GM23248 (cell line): Measurements from ENCODE around the gene GLT8D2. TPM values are rescaled to one million over a fixed set of nuclear protein-coding genes. Genes with fewer than 3 reads are reported as not detected.
A peak's percentile ranks its signal among the peaks of the same experiment; 100 is the strongest.

Experiments
- DNase-seq: peaks from one replicate; pipeline ENCODE4 v3.0.0-alpha.2; 2015
- H2AFZ ChIP-seq: fragments of 200-600 bp; sonication (generic); 2 replicates; pipeline ENCODE4 v1.6.1; 2016; ENCODE audit warnings: antibody characterized with exemption
- H3F3A ChIP-seq: fragments of 200-600 bp; sonication (generic); 2 replicates; pipeline ENCODE4 v1.6.1; 2016; ENCODE audit warnings: mild to moderate bottlenecking, antibody characterized with exemption, mixed run types; ENCODE audit not compliant: insufficient read depth
- H3K27ac ChIP-seq: fragments of 200-600 bp; sonication (generic); 2 replicates; pipeline ENCODE4 v1.5.1; 2016; ENCODE audit warnings: mild to moderate bottlenecking
- H3K27me3 ChIP-seq: fragments of 200-600 bp; sonication (generic); replicated peaks from 2 replicates; pipeline ENCODE4 v1.6.1; 2016; ENCODE audit warnings: mild to moderate bottlenecking; ENCODE audit not compliant: insufficient read depth
- H3K36me3 ChIP-seq: fragments of 200-600 bp; sonication (generic); 2 replicates; pipeline ENCODE4 v1.6.1; 2016; ENCODE audit warnings: low read depth, mild to moderate bottlenecking
- H3K4me1 ChIP-seq: fragments of 200-600 bp; sonication (generic); 2 replicates; pipeline ENCODE4 v1.6.1; 2016; ENCODE audit warnings: mild to moderate bottlenecking; ENCODE audit not compliant: insufficient read depth
- H3K4me2 ChIP-seq: fragments of 200-600 bp; sonication (generic); one replicate; pipeline ENCODE4 v1.6.1; 2016; ENCODE audit warnings: mild to moderate bottlenecking; ENCODE audit not compliant: unreplicated experiment
- H3K4me3 ChIP-seq: fragments of 200-600 bp; sonication (generic); 2 replicates; pipeline ENCODE4 v1.5.1; 2016; ENCODE audit warnings: mild to moderate bottlenecking
- H3K79me2 ChIP-seq: fragments of 200-600 bp; sonication (generic); 2 replicates; pipeline ENCODE4 v1.6.1; 2016; ENCODE audit warnings: mild to moderate bottlenecking; ENCODE audit not compliant: insufficient read depth
- H3K9ac ChIP-seq: fragments of 200-600 bp; sonication (generic); 2 replicates; pipeline ENCODE4 v1.6.1; 2016; ENCODE audit warnings: mild to moderate bottlenecking
- H3K9me2 ChIP-seq: fragments of 200-600 bp; sonication (generic); 2 replicates; pipeline ENCODE4 v1.6.1; 2016; ENCODE audit warnings: mixed run types, mild to moderate bottlenecking, moderate library complexity; ENCODE audit not compliant: insufficient read depth
- H3K9me3 ChIP-seq: fragments of 200-600 bp; sonication (generic); one replicate; pipeline ENCODE4 v1.6.1; 2017; ENCODE audit warnings: low read depth
- H4K20me1 ChIP-seq: fragments of 200-600 bp; sonication (generic); 2 replicates; pipeline ENCODE4 v1.6.0; 2016; ENCODE audit not compliant: insufficient read depth
- EZH2 ChIP-seq: fragments of 200-600 bp; sonication (generic); IDR thresholded peaks from 2 replicates; pipeline ENCODE4 v1.6.1; 2018; ENCODE audit warnings: antibody characterized with exemption, mild to moderate bottlenecking; ENCODE audit not compliant: insufficient read depth, poor library complexity, severe bottlenecking
- EZH2phosphoT487 ChIP-seq: fragments of 200-600 bp; sonication (generic); IDR thresholded peaks from 2 replicates; pipeline ENCODE4 v1.6.1; 2018; ENCODE audit warnings: antibody characterized with exemption, moderate library complexity, mild to moderate bottlenecking, low read depth; ENCODE audit not compliant: insufficient read depth
- WGBS, 2 experiments: methylation state at CpG; one replicate each; pipeline ENCODE4 v1.1.6; 2015 to 2017; ENCODE audit warnings: low lambda C conversion rate in 2 of 2, low coverage in 1 of 2; ENCODE audit errors: missing lambda C conversion rate in 2 of 2; 5-methylcytosine and 5-hydroxymethylcytosine counted together
- in situ Hi-C: fragments of 300-500 bp; cut with MboI; formaldehyde crosslinking; loops from 2 replicates; pipeline ENCODE4 v1.15.0; 2020
- polyA plus RNA-seq: library from polyadenylated mRNA; unstranded; fragments of >200 nt; fragmentation: Nextera tagmentation; extraction: Ambion mirVana; gene quantifications from 2 replicates; pipeline ENCODE4 v1.2.1, GENCODE V29; 2016
- total RNA-seq: library from RNA; depleted of rRNA; stranded (reverse); fragments of >200 nt; shearing (Covaris generic); gene quantifications from 2 replicates; pipeline ENCODE4 v1.2.3, GENCODE V29; 2014

The GLT8D2 gene
- total and polyA plus RNA-seq, 2 experiments from 2014 or later: 58.6 to 99.2 TPM

- H3K79me2 ChIP-seq: no peaks in the 10 kb centered on the region
- DNase-seq: peak; percentile 81
- no peaks in the 10 kb centered on the region for H3K36me3 ChIP-seq
- no peaks in the 10 kb centered on the region for H3K27me3 ChIP-seq
- H3K4me2 ChIP-seq: peak overlapping the region; percentile 46
- H3K9ac ChIP-seq: no peak overlapping the region
- H3K9me2 ChIP-seq: no peaks in the 10 kb centered on the region
- in situ Hi-C loops: no loop called here
- no peaks in the 10 kb centered on the region for H3K9me3 ChIP-seq
- no peak for TF ChIP-seq EZH2
- TF ChIP-seq EZH2phosphoT487: no peak
- peaks cover 27% of the 10 kb centered on the region for H3K4me1 ChIP-seq
- H3K4me3 ChIP-seq: no peak overlapping the region
- H2AFZ ChIP-seq: no peak overlapping the region
- peak overlapping the region; percentile 8; the same call in 1 of the 2 replicates for H3K27ac ChIP-seq
- H4K20me1 ChIP-seq: no peaks in the 10 kb centered on the region
- H3F3A ChIP-seq: peaks cover 14% of the 10 kb centered on the region
- 29 to 34% methylated on average over 3 of the region's 3 CpGs for WGBS, 2 experiments
These were observed 43.1 kb downstream of the GLT8D2 start for GRCh38 chr12:104006929-104007328.

GRCh38 chr12:104003596-104003995, 46.4 kb downstream of the GLT8D2 start:
- no peaks in the 10 kb centered on the region for H3K79me2 ChIP-seq
- TF ChIP-seq EZH2: no peak
- no peak for TF ChIP-seq EZH2phosphoT487
- no peak overlapping the region for H2AFZ ChIP-seq
- no peaks in the 10 kb centered on the region for H3K27me3 ChIP-seq
- no peak overlapping the region for H3K9ac ChIP-seq
- no peaks in the 10 kb centered on the region for H3K9me2 ChIP-seq
- no peaks in the 10 kb centered on the region for H4K20me1 ChIP-seq
- in situ Hi-C loops: no loop called here
- peaks cover 5% of the 10 kb centered on the region; the same call in 1 of the 2 replicates for H3K36me3 ChIP-seq
- H3K4me2 ChIP-seq: no peak overlapping the region
- no peak overlapping the region for H3K4me3 ChIP-seq
- H3K9me3 ChIP-seq: no peaks in the 10 kb centered on the region
- peaks cover 14% of the 10 kb centered on the region for H3F3A ChIP-seq
- WGBS, 2 experiments: 53 to 56% methylated on average over 2 of the region's 2 CpGs
- H3K27ac ChIP-seq: no peak overlapping the region
- DNase-seq: no peak
- H3K4me1 ChIP-seq: peaks cover 13% of the 10 kb centered on the region

GRCh38 chr12:104002686-104003085, 47.3 kb downstream of the GLT8D2 start:
- Histone ChIP-seq H3K4me3 (no peak overlapping the region), H3K9ac (no peak overlapping the region), H3K9me3 (no peaks in the 10 kb centered on the region), H3K4me2 (no peak overlapping the region), H3K27me3 (no peaks in the 10 kb centered on the region), H2AFZ (no peak overlapping the region), H3F3A (peaks cover 13% of the 10 kb centered on the region), H3K9me2 (no peaks in the 10 kb centered on the region), H3K4me1 (peaks cover 13% of the 10 kb centered on the region), H4K20me1 (no peaks in the 10 kb centered on the region), H3K27ac (no peak overlapping the region), H3K36me3 (peaks cover 5% of the 10 kb centered on the region; the same call in 1 of the 2 replicates), H3K79me2 (no peaks in the 10 kb centered on the region)
- 96 to 98% methylated on average over 3 of the region's 3 CpGs for WGBS, 2 experiments
- TF ChIP-seq EZH2phosphoT487 (no peak), EZH2 (no peak)
- DNase-seq: no peak
- in situ Hi-C loops: no loop called here

- no peaks in the 10 kb centered on the region for H3K9me3 ChIP-seq
- H3K27ac ChIP-seq: no peak overlapping the region
- DNase-seq: no peak
- H2AFZ ChIP-seq: no peak overlapping the region
- H3K9me2 ChIP-seq: no peaks in the 10 kb centered on the region
- no peak overlapping the region for H3K4me3 ChIP-seq
- TF ChIP-seq EZH2 (no peak), EZH2phosphoT487 (no peak)
- no peaks in the 10 kb centered on the region for H3F3A ChIP-seq
- no peaks in the 10 kb centered on the region for H3K79me2 ChIP-seq
- in situ Hi-C loops: no loop called here
- 51 to 64% methylated on average over 3 of the region's 3 CpGs for WGBS, 2 experiments
- H4K20me1 ChIP-seq: no peaks in the 10 kb centered on the region
- no peak overlapping the region for H3K9ac ChIP-seq
- peaks cover 5% of the 10 kb centered on the region; the same call in 1 of the 2 replicates for H3K36me3 ChIP-seq
- H3K4me1 ChIP-seq: no peaks in the 10 kb centered on the region
- H3K27me3 ChIP-seq: no peaks in the 10 kb centered on the region
- H3K4me2 ChIP-seq: no peak overlapping the region
These were observed 49.1 kb downstream of the GLT8D2 start for GRCh38 chr12:104000807-104001434.
